Right atrium auricular region (tissue), 2 donors: Measurements from ENCODE around the gene PPFIA3. TPM values are rescaled to one million over a fixed set of nuclear protein-coding genes. Genes with fewer than 3 reads are reported as not detected.
A peak's percentile ranks its signal among the peaks of the same experiment; 100 is the strongest.

Experiments
- DNase-seq: peaks from one replicate; pipeline ENCODE4 v3.0.0-alpha.2; 2019; ENCODE audit warnings: low spot score
- H3K27ac ChIP-seq, 2 donors: fragments of 200-600 bp; sonication (generic); 1 replicate in 1 of 2; 2 replicates in 1 of 2; pipeline ENCODE4 v1.5.1; 2016 to 2019
- H3K27me3 ChIP-seq, 2 donors: fragments of 200-600 bp; sonication (generic); one replicate each; pipeline versions ENCODE4 v1.5.1 to v1.6.0; 2017 to 2019
- H3K36me3 ChIP-seq: fragments of 200-600 bp; sonication (generic); one replicate; pipeline ENCODE4 v1.5.1; 2016
- H3K4me1 ChIP-seq, 2 donors: fragments of 200-600 bp; sonication (generic); one replicate each; pipeline versions ENCODE4 v1.5.1 to v1.6.0; 2017 to 2019
- H3K4me3 ChIP-seq, 2 donors: fragments of 200-600 bp; sonication (generic); 1 replicate in 1 of 2; 2 replicates in 1 of 2; pipeline ENCODE4 v1.5.1; 2017 to 2019; ENCODE audit warnings: mild to moderate bottlenecking in 1 of 2, moderate library complexity in 1 of 2
- H3K9me3 ChIP-seq, 2 donors: fragments of 200-600 bp; sonication (generic); one replicate each; pipeline ENCODE4 v1.5.1; 2019
- CTCF ChIP-seq, 2 donors: fragments of 200-600 bp; sonication (generic); IDR thresholded peaks; one replicate each; pipeline ENCODE4 v1.5.1; 2019; ENCODE audit warnings: antibody characterized with exemption in 2 of 2
- total RNA-seq, 2 donors: library from RNA; depleted of rRNA; stranded (reverse); fragments of >200 nt; gene quantifications; one replicate each; pipeline ENCODE4 v1.1.0, GENCODE V29; 2016

Gene PPFIA3
- total RNA-seq, 2 donors from 2014 or later, result 5.0 to 6.8 TPM

DNA sequence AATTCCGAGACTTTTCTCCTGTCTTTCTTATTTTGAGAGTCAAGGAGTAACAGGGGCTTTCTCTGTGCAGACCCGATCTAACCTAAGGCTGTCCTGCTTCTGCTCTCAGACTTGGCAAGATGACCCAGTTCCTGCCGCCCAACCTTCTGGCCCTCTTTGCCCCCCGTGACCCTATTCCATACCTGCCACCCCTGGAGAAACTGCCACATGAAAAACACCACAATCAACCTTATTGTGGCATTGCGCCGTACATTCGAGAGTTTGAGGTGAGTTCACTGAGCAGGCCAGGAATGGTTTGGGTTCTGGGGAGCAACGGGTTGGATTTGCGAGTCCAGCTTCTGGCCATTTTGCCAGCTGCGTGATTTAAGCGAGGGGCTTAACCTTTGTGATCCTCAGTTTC is 33.0 kb upstream of the PPFIA3 start:
- H3K27ac ChIP-seq, result peak overlapping the region in 1 of 2 donors; percentile 85
- no peak for TF ChIP-seq CTCF (IDR thresholded peaks at IDR 0.05)
- H3K27me3 ChIP-seq, result no peaks in the 10 kb centered on the region
- peaks cover 35% of the 10 kb centered on the region for H3K36me3 ChIP-seq
- H3K9me3 ChIP-seq, result no peaks in the 10 kb centered on the region
- no peak for DNase-seq
- H3K4me3 ChIP-seq, result peak overlapping the region; percentile 83 to 94
- H3K4me1 ChIP-seq, result peaks cover 0 to 32% of the 10 kb centered on the region in 2 donors

DNA sequence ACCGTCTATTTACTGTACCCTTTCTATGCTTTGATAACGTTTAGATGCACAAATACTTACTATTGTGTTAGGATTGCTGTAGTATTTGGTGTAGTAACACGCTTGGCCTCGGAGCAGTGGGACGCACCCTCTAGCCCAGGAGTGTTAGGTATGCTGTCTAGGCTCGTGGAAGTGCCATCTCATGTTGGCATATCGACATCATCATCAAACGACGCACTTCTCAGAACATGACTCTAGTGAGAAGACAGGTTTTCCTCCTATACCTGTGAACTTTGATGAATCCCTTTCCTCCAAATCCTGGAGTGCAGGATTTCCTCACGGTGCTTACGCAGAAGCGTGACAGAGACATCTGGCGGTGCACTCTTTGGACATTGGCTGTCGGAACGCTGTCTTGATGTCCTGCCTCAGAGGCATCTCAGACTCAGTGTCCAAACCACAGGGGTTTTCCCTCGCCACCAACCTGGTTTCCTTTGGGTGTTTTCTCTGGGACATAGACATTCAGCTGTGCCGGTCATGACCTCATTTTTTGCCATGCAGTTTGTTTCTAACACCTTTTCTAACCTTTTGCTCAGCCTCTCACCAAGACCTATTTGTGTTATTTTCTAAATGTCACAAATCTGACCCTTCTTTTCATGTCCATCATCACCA is 27.8 kb upstream of the PPFIA3 start:
- peaks cover 71% of the 10 kb centered on the region for H3K36me3 ChIP-seq

GRCh38 chr19:49092686-49093085 is 26.7 kb upstream of the PPFIA3 start:
- no peaks in the 10 kb centered on the region for H3K9me3 ChIP-seq
- TF ChIP-seq CTCF (IDR thresholded peaks at IDR 0.05), result no peak
- no peak for DNase-seq
- no peaks in the 10 kb centered on the region for H3K27me3 ChIP-seq
- no peak overlapping the region for H3K27ac ChIP-seq
- H3K4me3 ChIP-seq, result no peak overlapping the region
- H3K4me1 ChIP-seq, result peaks cover 0 to 30% of the 10 kb centered on the region in 2 donors
- H3K36me3 ChIP-seq, result peaks cover 82% of the 10 kb centered on the region

More for the DNA sequence above, 27.8 kb upstream of the PPFIA3 start:
- no peaks in the 10 kb centered on the region for H3K9me3 ChIP-seq
- no peaks in the 10 kb centered on the region for H3K27me3 ChIP-seq
- peaks cover 0 to 36% of the 10 kb centered on the region in 2 donors for H3K4me1 ChIP-seq
- H3K27ac ChIP-seq, result no peak overlapping the region
- no peak for TF ChIP-seq CTCF (IDR thresholded peaks at IDR 0.05)
- no peak for DNase-seq
- H3K4me3 ChIP-seq, result no peak overlapping the region

DNA sequence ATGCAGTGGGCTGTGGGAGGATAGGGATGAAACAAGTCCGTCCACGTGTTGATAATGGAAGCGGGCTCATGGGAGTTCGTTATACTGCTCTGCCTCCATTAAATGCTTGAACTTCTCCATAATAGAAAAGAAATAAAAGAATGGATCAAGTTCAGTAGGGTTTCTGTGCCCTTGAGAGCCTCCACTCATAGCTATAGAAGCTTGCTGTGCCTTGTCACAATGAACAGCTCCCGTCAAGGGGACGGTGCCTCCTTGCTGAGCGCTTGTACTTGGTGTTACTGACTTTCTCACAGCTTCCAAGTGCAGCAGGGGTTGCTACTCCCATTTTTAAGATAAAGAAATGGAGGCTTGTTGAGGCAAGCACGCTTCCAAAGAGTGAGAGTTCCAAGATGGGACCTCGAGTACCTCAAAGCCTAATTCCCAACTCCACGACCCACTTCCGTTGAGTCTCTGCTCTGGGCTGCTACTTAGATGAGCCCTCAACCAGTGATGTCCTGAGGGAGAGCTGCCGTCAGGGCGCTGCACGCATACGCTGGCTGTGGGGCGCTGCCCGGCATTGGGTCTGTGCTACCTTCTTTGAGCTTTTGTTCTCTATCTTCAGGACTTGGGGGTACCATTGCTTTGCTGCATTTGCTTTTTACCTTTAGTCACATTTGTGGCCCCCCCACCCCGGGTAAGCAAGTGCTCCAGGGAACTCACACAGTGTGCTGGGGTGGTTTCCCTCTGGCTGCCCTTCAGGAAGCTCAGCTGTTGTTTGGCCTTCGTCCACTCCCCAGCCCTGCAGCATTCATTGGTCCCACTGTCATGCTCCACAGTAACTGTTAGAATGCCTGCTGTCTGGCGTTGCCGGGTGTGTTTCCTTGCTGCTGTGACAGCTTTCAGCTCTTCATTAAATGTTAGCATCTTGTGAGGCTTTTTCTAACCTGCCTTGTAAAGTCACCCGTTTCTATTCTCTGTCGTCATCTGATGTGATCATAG is 24.6 kb upstream of the PPFIA3 start:
- TF ChIP-seq CTCF (IDR thresholded peaks at IDR 0.05), result no peak
- H3K4me1 ChIP-seq, result peaks cover 0 to 30% of the 10 kb centered on the region in 2 donors
- DNase-seq, result peak; percentile 62
- no peaks in the 10 kb centered on the region for H3K27me3 ChIP-seq
- no peaks in the 10 kb centered on the region for H3K9me3 ChIP-seq
- H3K36me3 ChIP-seq, result peaks cover 83% of the 10 kb centered on the region
- no peak overlapping the region for H3K4me3 ChIP-seq
- H3K27ac ChIP-seq, result peak overlapping the region; percentile 23 to 47

GRCh38 chr19:49097453-49098288 is 21.7 kb upstream of the PPFIA3 start:
- Histone ChIP-seq H3K27me3 (no peaks in the 10 kb centered on the region), H3K36me3 (peaks cover 81% of the 10 kb centered on the region), H3K4me3 (no peak overlapping the region), H3K9me3 (no peaks in the 10 kb centered on the region), H3K4me1 (peaks cover 0 to 30% of the 10 kb centered on the region in 2 donors), H3K27ac (peak overlapping the region in 1 of 2 donors; percentile 42)
- peak; percentile 66 for DNase-seq
- peak; percentile 98 to 99 for TF ChIP-seq CTCF (IDR thresholded peaks at IDR 0.05)
